Gastrocnemius medialis (tissue), 4 donors: Measurements from ENCODE around the gene DNAJA4.

Source experiments
- POLR2A ChIP-seq, 2 donors: fragments of 450-650 bp; IDR thresholded peaks; one replicate each; pipeline ENCODE4 v1.6.1; 2017; ENCODE audit warnings: antibody characterized with exemption in 2 of 2, mild to moderate bottlenecking in 2 of 2, moderate library complexity in 2 of 2
- TF ChIP-seq, protein P1 (sequence below), 5 experiments: fragments of 450-650 bp in 3 of 5; fragments of 200-600 bp in 2 of 5; sonication (generic) in 2 of 5; IDR thresholded peaks in 4 of 5; conservative IDR thresholded peaks in 1 of 5; 1 replicate in 4 of 5; 2 replicates in 1 of 5; pipeline ENCODE4 v1.5.1; 2016 to 2019; ENCODE audit warnings: antibody characterized with exemption in 5 of 5, mild to moderate bottlenecking in 3 of 5, moderate library complexity in 3 of 5

DNA sequence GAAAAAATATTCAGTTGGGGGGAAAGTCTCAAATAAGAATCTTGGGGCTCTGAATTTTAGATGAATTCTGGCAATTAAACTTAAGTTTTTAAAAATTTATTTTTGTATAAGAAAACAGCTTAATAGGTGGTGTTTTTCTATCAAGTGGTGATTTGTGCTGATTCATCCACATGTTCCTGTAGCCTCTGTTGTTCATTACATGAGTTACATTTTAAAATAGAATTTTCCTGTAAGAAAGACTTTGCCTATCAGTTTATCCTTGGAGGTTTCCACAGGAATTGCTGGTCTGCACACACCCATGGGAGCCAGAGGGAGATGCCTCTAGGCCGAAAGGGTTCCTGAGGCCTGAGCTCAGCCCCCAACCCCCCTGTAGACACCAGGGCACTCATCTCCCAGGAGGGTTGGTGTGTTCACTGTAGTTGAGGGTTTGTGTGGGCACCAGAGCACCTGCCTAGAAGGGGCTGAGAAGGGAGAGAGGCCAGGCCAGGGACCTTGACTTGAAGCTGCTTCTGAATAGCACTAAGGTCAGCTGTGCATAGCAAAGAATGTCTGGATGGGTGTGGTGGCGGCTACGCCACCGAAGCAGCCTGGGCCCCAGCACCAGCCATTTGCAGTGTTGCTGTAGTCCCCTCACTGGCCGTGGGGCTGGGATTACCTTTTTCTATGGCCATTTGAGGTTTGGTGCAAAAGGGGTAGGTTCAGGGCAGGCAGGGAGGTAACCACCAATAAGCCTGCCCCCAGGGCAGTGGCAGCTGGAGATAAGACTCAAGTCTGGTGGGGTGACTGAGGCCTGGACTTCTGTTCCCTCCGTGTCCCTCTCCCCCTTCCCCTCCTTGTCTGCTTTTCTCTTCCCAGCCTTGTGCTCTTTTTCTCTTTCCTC lies 11.9 kb downstream of the DNAJA4 start:
- no peak for TF ChIP-seq POLR2A (IDR thresholded peaks at IDR 0.05)
- TF ChIP-seq, protein P1, sequence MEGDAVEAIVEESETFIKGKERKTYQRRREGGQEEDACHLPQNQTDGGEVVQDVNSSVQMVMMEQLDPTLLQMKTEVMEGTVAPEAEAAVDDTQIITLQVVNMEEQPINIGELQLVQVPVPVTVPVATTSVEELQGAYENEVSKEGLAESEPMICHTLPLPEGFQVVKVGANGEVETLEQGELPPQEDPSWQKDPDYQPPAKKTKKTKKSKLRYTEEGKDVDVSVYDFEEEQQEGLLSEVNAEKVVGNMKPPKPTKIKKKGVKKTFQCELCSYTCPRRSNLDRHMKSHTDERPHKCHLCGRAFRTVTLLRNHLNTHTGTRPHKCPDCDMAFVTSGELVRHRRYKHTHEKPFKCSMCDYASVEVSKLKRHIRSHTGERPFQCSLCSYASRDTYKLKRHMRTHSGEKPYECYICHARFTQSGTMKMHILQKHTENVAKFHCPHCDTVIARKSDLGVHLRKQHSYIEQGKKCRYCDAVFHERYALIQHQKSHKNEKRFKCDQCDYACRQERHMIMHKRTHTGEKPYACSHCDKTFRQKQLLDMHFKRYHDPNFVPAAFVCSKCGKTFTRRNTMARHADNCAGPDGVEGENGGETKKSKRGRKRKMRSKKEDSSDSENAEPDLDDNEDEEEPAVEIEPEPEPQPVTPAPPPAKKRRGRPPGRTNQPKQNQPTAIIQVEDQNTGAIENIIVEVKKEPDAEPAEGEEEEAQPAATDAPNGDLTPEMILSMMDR (IDR thresholded peaks at IDR 0.05 in 4 of 5, conservative IDR thresholded peaks at IDR 0.05 in 1 of 5), result no peak
